B cell (primary cell): ENCODE measurements around the gene CHSY3.

Experiments used
- CTCF ChIP-seq: fragments of 200-600 bp; IDR thresholded peaks from one replicate; pipeline ENCODE4 v1.8.0; 2022; ENCODE audit warnings: antibody characterized with exemption, mild to moderate bottlenecking
- EZH2 ChIP-seq: IDR thresholded peaks from 2 replicates; pipeline ENCODE4 v1.6.1; 2012; ENCODE audit warnings: borderline replicate concordance, low read depth, mild to moderate bottlenecking, moderate library complexity, low read length; ENCODE audit not compliant: insufficient read depth, poor library complexity, severe bottlenecking

- TF ChIP-seq CTCF = no peak
- no peak for TF ChIP-seq EZH2
These were observed 46.8 kb downstream of the CHSY3 start for GRCh38 chr5:129951039-129951438.
